ENCODE data around the gene AP2A2. TPM values are rescaled to one million over a fixed set of nuclear protein-coding genes. Genes with fewer than 3 reads are reported as not detected.

Gene AP2A2
- total RNA-seq, 1 experiment from 2014 or later, result 62.0 TPM

- ChIA-PET CTCF (no interaction called here), POLR2A (ENCODE audit: low non-redundant PET) (no interaction called here)
- intact Hi-C loops (cut with micrococcal nuclease; ENCODE audit: unreplicated experiment), result no loop called here
- Histone ChIP-seq H3K27me3 (replicated peaks; ENCODE audit: insufficient read depth, low read depth, low read length, poor library complexity) (no peaks in the 10 kb centered on the region), H3K9me3 (ENCODE audit: low read depth, low read length, poor library complexity, severe bottlenecking) (no peaks in the 10 kb centered on the region), H3K27ac (ENCODE audit: low read depth, low read length, poor library complexity, severe bottlenecking) (no peak overlapping the region), H3K4me3 (ENCODE audit: low read depth, low read length, poor library complexity, severe bottlenecking) (no peak overlapping the region), H3K36me3 (ENCODE audit: insufficient read depth, low read length, poor library complexity, severe bottlenecking) (no peaks in the 10 kb centered on the region), H3K4me1 (ENCODE audit: insufficient read depth, low read length, poor library complexity, severe bottlenecking) (no peaks in the 10 kb centered on the region)
- DNase-seq (ENCODE audit: low spot score), result no peak
- no peak for TF ChIP-seq EZH2 (IDR thresholded peaks at IDR 0.05; ENCODE audit: borderline replicate concordance, low read depth, low read length, poor library complexity, severe bottlenecking)
- no peak for TF ChIP-seq CTCF (conservative IDR thresholded peaks at IDR 0.05; ENCODE audit: low read depth, low read length)
- no TSS peak for BruUV-seq (replicated peaks)
These were observed 96.7 kb downstream of the AP2A2 start for GRCh38 chr11:1022411-1022810.

DNA sequence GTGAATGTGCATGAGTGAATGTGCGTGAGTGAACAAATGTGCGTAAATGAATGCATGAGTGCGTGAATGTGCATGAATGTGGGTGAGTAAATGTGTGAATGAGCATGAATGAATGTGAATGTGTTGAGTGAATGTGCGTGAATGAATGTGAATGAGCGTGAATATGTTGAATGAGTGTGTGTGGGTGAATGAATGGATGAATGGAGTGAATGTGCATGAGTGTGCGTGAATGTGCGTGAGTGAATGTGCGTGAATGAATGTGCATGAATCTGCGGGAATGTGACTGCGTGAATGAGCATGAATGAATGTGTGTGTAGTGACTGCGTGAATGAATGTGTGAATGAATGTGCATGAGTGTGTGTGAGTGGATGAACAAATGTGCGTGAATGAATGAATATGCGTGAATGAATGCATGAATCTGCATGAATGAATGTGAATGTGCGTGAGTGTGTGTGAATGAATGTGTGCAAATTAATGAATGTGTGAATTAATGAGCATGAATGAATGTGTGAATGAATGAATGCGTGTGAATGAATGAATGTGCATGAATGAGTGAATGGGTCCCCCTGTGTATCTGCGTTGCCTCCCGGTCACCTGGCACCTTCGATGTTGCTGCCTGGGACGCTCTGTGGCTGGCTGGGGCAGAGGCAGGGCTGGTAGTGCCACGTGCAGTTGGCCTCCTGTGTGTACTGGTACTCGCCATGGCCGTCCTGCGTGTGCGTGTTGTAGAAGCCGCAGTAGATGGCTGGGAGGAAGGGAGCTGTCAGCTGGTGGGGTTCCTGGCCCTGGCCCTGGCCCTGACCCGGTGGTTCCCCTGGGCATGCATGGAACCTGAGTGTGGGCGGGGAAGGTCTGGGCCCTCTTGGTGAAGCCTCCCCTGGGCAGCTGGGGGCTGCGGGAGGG, 97.5 kb downstream of the AP2A2 start:
- no TSS peak for BruUV-seq (replicated peaks)
- H3K9me3 ChIP-seq (ENCODE audit: low read depth, low read length, poor library complexity, severe bottlenecking), result no peaks in the 10 kb centered on the region

GRCh38 chr11:1023811-1024596, 98.3 kb downstream of the AP2A2 start:
- intact Hi-C loops (cut with micrococcal nuclease; ENCODE audit: unreplicated experiment), result no loop called here
- no TSS peak for BruUV-seq (replicated peaks)

More for the DNA sequence above, 97.5 kb downstream of the AP2A2 start:
- Histone ChIP-seq H3K36me3 (ENCODE audit: insufficient read depth, low read length, poor library complexity, severe bottlenecking) (no peaks in the 10 kb centered on the region), H3K4me3 (ENCODE audit: low read depth, low read length, poor library complexity, severe bottlenecking) (no peak overlapping the region), H3K4me1 (ENCODE audit: insufficient read depth, low read length, poor library complexity, severe bottlenecking) (no peaks in the 10 kb centered on the region), H3K27me3 (replicated peaks; ENCODE audit: insufficient read depth, low read depth, low read length, poor library complexity) (no peaks in the 10 kb centered on the region), H3K27ac (ENCODE audit: low read depth, low read length, poor library complexity, severe bottlenecking) (no peak overlapping the region)
- no peak for DNase-seq (ENCODE audit: low spot score)
- ChIA-PET CTCF (no interaction called here), POLR2A (ENCODE audit: low non-redundant PET) (no interaction called here)
- no peak for TF ChIP-seq EZH2 (IDR thresholded peaks at IDR 0.05; ENCODE audit: borderline replicate concordance, low read depth, low read length, poor library complexity, severe bottlenecking)
- intact Hi-C loops (cut with micrococcal nuclease; ENCODE audit: unreplicated experiment), result no loop called here

More at GRCh38 chr11:1023811-1024596, 98.3 kb downstream of the AP2A2 start:
- Histone ChIP-seq H3K27ac (ENCODE audit: low read depth, low read length, poor library complexity, severe bottlenecking) (no peak overlapping the region), H3K36me3 (ENCODE audit: insufficient read depth, low read length, poor library complexity, severe bottlenecking) (no peaks in the 10 kb centered on the region), H3K27me3 (replicated peaks; ENCODE audit: insufficient read depth, low read depth, low read length, poor library complexity) (no peaks in the 10 kb centered on the region), H3K4me3 (ENCODE audit: low read depth, low read length, poor library complexity, severe bottlenecking) (no peak overlapping the region), H3K4me1 (ENCODE audit: insufficient read depth, low read length, poor library complexity, severe bottlenecking) (no peaks in the 10 kb centered on the region), H3K9me3 (ENCODE audit: low read depth, low read length, poor library complexity, severe bottlenecking) (no peaks in the 10 kb centered on the region)
- TF ChIP-seq EZH2 (IDR thresholded peaks at IDR 0.05; ENCODE audit: borderline replicate concordance, low read depth, low read length, poor library complexity, severe bottlenecking), result no peak
- TF ChIP-seq CTCF (conservative IDR thresholded peaks at IDR 0.05; ENCODE audit: low read depth, low read length), result no peak
- ChIA-PET POLR2A (ENCODE audit: low non-redundant PET) (no interaction called here), CTCF (no interaction called here)
- DNase-seq (ENCODE audit: low spot score), result no peak
